ENCODE data around the gene RRP1B. TPM values are rescaled to one million over a fixed set of nuclear protein-coding genes. Genes with fewer than 3 reads are reported as not detected.

The RRP1B gene
- total RNA-seq, 2 donors from 2014 or later, result 34.5 to 76.3 TPM

DNA sequence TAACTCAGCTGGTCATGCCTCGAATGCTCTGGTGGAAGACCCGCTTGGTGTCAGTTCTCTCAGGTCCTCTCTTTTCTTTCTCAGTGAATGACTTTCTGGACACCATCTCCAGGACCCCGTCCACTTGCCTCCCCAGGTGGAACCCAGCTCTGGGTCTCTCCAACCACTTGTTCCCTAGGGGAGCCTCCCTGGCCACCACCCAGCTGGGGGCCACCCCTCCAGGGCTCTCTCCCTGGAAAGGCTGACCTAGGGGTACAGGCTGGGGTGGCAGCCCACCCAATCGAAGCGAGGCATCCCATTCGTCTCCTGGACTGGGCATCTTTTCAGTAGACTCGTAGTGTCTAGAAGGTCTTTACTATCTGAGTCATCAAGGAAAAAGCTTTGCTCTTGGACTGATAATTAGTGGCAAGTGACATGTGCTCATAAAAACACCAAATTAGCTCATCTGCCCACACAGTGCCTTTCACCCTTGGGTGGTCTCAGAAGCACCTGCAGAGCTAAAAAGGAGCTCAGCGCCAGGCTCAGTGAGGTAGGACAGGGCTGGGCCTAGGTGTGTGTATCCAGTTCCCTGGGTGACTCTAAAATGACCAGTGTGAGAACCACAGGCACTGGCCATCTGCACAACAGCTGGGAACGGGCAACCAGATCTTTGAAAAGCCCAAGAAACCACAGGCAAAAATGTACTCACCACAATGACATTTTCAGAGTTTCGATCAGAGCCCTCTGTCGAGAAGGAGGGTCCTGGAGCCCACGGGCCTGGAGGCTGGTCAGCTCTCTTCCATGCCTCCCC is 57.2 kb downstream of the RRP1B start:
- no peak overlapping the region for H3K27ac Mint-ChIP-seq
- no peak for ATAC-seq (replicated peaks)
- no peaks in the 10 kb centered on the region for H3K27me3 Mint-ChIP-seq
- H3K4me3 Mint-ChIP-seq, result no peak overlapping the region
- H3K4me1 Mint-ChIP-seq, result peaks cover under 1% of the 10 kb centered on the region
- H3K36me3 Mint-ChIP-seq (ENCODE audit: low read depth), result peaks cover 14% of the 10 kb centered on the region
- H3K9me3 Mint-ChIP-seq, result no peaks in the 10 kb centered on the region

DNA sequence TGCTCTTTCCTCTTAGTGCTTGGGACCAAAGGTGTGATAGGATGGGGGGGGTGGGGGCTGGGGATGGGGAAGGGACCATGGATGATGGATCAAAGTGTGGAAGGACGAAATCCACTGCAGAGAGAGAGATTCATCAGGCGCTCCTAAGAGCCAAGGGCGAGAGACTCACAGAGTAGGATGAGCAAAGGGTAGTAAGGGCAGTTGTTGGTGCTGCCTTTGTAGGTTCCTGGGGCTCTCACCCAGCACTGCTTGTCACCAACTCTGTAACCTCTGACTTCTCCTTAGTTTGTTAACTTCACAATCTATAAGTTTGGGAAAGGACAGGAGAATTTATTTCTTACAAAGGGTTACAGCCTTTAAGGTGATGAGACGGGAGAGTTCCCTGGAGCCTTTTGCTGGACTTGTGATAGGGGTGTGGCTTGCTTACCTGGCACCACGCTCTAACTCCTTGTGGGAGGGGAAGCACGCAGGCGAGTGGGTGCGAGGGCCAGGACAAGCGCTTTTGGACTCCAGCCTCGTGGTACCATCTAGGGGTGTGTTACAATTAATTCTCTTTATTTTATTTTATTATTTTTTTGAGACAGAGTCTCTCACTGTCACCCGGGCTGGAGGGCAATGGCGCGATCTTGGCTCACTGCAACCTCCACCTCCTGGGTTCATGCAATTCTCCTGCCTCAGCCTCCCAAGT is 58.0 kb downstream of the RRP1B start:
- ATAC-seq (replicated peaks), result no peak
- Mint-ChIP-seq H3K27me3 (no peaks in the 10 kb centered on the region), H3K27ac (no peak overlapping the region), H3K9me3 (no peaks in the 10 kb centered on the region), H3K36me3 (ENCODE audit: low read depth) (peaks cover 14% of the 10 kb centered on the region), H3K4me3 (peak overlapping the region; percentile 85), H3K4me1 (peaks cover 5% of the 10 kb centered on the region)

DNA sequence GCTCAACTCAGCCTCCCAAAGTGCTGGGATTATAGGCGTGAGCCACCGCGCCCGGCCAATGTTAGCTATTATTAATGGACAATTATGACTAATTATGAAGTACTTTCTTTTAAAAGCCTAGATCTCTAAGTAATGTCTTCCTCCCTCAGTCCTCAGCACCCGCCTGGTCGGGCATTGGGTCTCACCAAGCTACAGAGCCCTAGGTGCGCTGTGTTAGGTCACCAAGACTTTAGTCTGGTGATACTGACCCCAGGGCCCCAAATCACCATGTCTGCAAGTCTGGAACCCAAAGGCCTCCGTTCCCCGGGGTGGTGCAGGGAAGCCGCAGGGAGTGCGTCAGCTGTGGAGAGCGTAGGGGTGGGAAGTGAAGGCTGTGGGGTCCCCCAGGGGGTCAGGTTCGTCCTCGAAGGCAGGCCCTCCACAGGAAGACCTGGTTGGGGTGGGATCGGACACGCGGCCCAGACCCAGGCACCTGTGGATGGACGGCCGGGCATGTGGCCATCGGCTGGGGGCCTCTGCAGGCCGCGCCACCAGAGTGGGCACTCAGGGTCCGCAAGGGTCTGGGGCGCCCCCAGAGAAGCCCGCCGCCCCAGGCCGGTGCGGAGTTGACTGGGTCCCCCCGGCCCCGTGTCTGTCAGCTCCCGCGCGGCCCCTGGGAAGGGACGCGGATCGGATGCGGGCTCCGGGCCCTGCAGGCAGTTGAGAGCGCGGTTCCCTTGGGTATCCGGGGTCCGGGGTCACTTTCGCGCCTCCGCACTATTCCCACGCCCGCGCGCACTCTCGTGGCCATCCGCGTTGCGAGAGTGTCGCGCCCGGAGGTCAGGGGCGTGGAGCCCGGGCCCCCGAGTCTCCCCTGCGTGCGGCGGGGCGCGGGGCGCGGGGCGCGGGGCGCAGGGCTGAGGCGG is 58.9 kb downstream of the RRP1B start:
- no peak for ATAC-seq (replicated peaks)
- peak overlapping the region; percentile 72 for H3K27ac Mint-ChIP-seq
- H3K27me3 Mint-ChIP-seq, result no peaks in the 10 kb centered on the region
- H3K4me3 Mint-ChIP-seq, result peak overlapping the region; percentile 85
- H3K36me3 Mint-ChIP-seq (ENCODE audit: low read depth), result peaks cover 14% of the 10 kb centered on the region
- H3K9me3 Mint-ChIP-seq, result no peaks in the 10 kb centered on the region
- H3K4me1 Mint-ChIP-seq, result peaks cover 5% of the 10 kb centered on the region

DNA sequence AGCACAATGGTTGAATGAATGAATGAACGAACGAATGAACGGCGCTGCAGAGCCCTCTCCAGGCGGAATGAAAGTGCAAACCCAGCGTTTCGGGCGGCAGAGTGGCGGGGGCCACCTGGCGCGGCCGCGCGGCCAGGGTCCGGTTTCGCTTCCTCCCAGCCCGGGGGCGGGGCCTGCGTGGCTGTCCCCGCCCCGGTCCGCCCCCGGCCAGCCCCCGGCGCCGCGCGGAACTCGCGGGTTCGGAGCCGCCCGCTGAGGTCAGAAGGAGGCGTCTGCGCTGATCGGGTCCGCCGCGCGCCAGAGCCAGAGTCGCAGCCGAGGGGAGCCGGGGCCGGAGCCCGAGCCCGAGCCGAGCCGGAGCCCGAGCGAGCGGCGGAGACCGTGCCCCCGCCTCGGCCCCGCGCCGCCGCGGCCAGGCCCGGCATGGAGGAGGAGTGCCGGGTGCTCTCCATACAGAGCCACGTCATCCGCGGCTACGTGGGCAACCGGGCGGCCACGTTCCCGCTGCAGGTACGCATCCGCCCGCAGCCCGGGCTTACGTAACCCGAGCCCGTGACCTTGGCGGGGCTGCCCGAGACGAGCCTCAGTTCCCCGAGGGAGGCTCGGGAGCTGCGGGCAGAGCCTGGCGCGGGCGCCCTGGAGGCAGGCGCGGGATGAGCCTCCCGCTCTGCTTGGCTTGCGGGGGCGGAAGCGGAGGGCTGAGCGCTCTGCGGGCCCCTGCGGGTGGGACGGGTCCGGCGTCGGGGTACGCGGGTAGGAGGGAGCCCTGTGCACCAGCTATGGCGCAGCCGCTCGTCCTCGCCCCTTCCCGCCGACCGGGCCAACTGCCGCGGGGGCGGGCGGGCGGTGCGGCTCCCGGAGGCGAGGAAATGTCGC is 59.8 kb downstream of the RRP1B start, which contains the start of gene PDXK:
Gene PDXK (plus strand): TSS at position 258 of the 876 bp plus-strand sequence. CDS start 166 bp downstream, at position 424.
- Mint-ChIP-seq H3K27ac (peak within 1 kb of the TSS; percentile 80), H3K36me3 (ENCODE audit: low read depth) (peaks cover 14% of the 10 kb centered on the region), H3K9me3 (no peaks in the 10 kb centered on the region), H3K27me3 (no peaks in the 10 kb centered on the region), H3K4me1 (peaks cover 5% of the 10 kb centered on the region), H3K4me3 (peak within 1 kb of the TSS; percentile 85)
- peak; percentile 87 for ATAC-seq (replicated peaks)

DNA sequence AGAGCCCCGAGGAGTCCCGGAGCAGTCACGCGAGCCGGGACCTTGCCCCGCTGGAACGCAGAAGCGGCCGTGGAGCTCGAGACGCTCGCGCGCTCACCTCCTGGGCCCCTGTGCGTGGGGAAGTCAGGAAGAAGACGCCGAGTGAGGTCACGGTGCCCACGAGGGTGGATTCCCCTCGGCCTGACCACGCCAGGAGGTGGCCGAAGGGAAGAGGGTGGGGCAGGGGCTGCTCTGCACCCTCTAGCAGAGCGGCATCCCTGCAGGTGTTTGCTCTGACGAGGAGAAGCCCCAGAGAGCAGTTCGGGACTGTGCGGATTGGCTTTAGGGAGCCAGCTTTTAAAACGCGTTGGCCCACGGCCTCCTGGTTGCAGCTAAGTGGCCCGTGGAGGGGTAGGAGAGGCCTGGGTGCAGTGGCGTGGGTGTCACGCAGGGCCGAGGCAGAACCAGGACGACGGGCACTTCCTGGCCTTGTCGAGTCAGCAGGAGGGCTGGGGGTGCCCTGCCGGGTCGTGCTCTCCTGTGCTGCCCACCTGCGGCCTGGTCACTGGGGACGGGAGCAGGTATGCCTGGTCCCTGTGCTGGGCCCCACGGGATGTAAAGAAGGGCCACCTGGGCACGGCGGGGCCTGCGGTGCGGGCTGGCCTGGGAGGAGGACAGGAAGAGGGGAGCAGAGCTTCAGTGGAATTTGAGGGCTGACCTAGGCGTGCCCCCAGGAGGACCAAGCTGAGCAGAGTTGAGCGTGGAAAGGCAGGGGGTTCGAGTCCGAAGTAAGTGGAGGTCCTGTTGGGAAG is 60.6 kb downstream of the RRP1B start:
- H3K4me3 Mint-ChIP-seq, result peak overlapping the region; percentile 85
- no peaks in the 10 kb centered on the region for H3K9me3 Mint-ChIP-seq
- no peaks in the 10 kb centered on the region for H3K27me3 Mint-ChIP-seq
- peaks cover 17% of the 10 kb centered on the region for H3K36me3 Mint-ChIP-seq (ENCODE audit: low read depth)
- peak overlapping the region; percentile 80 for H3K27ac Mint-ChIP-seq
- ATAC-seq (replicated peaks), result peak; percentile 14
- H3K4me1 Mint-ChIP-seq, result peaks cover 5% of the 10 kb centered on the region

DNA sequence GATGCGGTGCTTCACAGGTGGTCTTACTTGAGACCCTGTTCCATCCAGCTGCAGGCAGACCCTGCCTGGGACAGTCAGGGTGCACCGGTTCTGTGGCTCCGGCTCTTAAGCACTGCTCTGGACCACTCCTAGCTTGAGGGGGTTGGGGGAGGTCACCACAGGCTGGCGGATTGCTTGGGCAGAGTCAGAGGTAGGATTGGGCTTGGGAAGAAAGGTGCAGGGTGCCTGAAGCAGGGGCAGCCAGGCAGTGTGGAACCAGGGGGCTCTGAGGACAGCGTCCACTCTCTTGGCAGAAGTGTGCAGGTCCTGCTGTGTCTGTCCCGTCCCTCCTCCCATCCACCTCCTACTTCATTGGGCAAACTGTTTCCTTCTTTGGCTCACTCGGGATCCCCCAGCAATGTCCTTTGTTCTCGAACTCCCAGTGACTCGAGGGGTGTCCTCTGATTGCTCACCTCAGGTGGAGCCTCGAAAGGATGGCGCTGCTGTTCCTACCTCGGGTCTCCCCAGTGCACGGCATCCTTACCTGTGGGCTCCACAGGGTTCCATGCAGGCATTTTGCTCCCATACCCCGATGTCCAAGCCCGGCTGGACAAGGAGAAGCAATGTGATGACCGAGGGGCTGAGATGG is 61.3 kb downstream of the RRP1B start:
- H3K27me3 Mint-ChIP-seq, result no peaks in the 10 kb centered on the region

DNA sequence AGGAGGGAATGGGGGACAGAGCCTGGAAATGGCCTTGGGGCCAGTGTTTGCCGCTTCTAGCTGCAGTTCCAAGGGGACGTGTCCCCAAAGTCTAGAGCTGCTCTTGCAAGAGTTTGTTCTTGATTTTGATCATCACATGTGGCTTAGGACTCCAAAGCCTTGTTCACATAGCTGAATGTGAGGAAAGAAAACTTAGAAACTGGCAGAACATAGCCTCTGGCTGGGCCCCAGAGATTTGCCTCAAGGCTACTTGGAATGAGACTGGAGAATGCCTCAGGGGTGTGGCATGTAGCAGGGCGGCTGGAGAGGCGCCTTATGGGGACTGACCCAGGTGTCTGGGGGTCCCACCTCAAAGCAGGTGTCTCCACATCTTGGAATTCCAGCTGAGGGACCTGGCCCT is 61.8 kb downstream of the RRP1B start:
- Mint-ChIP-seq H3K27ac (peak overlapping the region; percentile 80), H3K27me3 (no peaks in the 10 kb centered on the region), H3K36me3 (ENCODE audit: low read depth) (peaks cover 29% of the 10 kb centered on the region), H3K4me3 (peak overlapping the region; percentile 85), H3K9me3 (no peaks in the 10 kb centered on the region), H3K4me1 (peaks cover 5% of the 10 kb centered on the region)
- no peak for ATAC-seq (replicated peaks)

More for the DNA sequence above, 61.3 kb downstream of the RRP1B start:
- peak overlapping the region; percentile 85 for H3K4me3 Mint-ChIP-seq
- H3K27ac Mint-ChIP-seq, result peak overlapping the region; percentile 80
- no peaks in the 10 kb centered on the region for H3K9me3 Mint-ChIP-seq
- no peak for ATAC-seq (replicated peaks)
- peaks cover 5% of the 10 kb centered on the region for H3K4me1 Mint-ChIP-seq
- H3K36me3 Mint-ChIP-seq (ENCODE audit: low read depth), result peaks cover 24% of the 10 kb centered on the region

- ATAC-seq (replicated peaks), result no peak
- H3K4me1 Mint-ChIP-seq, result peaks cover 10% of the 10 kb centered on the region
- peaks cover 29% of the 10 kb centered on the region for H3K36me3 Mint-ChIP-seq (ENCODE audit: low read depth)
- no peaks in the 10 kb centered on the region for H3K27me3 Mint-ChIP-seq
- H3K9me3 Mint-ChIP-seq, result no peaks in the 10 kb centered on the region
- H3K4me3 Mint-ChIP-seq, result peak overlapping the region; percentile 85
- no peak overlapping the region for H3K27ac Mint-ChIP-seq
Measured at GRCh38 chr21:43721939-43722338, 62.6 kb downstream of the RRP1B start.

DNA sequence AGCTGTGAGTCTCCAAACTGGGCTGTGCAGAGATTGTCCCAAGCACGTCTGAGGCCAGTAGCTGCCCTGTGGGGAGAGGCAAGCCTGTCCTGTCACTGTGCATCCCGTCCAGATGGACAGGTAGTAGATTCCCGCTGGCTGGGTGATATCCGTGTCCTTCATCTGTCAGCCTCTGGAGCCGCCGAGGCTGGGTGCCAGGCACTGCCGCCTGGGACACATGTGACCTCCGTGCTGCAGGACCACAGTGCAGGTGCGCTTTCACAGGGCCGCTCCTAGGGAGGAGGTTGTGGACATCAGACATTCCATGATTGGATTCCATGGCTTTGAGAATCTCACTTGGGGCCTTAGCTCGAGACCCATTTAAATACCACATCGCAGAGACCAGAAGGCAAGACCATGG is 64.3 kb downstream of the RRP1B start:
- peaks cover 23% of the 10 kb centered on the region for H3K4me1 Mint-ChIP-seq
- peaks cover 29% of the 10 kb centered on the region for H3K36me3 Mint-ChIP-seq (ENCODE audit: low read depth)
- no peak overlapping the region for H3K4me3 Mint-ChIP-seq
- H3K27me3 Mint-ChIP-seq, result no peaks in the 10 kb centered on the region
- H3K9me3 Mint-ChIP-seq, result no peaks in the 10 kb centered on the region
- ATAC-seq (replicated peaks), result no peak
- H3K27ac Mint-ChIP-seq, result no peak overlapping the region

GRCh38 chr21:43726686-43727518 is 67.5 kb downstream of the RRP1B start:
- Mint-ChIP-seq H3K4me3 (peak overlapping the region; percentile 88), H3K36me3 (ENCODE audit: low read depth) (peaks cover 22% of the 10 kb centered on the region), H3K27ac (peak overlapping the region; percentile 17), H3K9me3 (no peaks in the 10 kb centered on the region), H3K4me1 (peaks cover 25% of the 10 kb centered on the region), H3K27me3 (no peaks in the 10 kb centered on the region)
- no peak for ATAC-seq (replicated peaks)

- Mint-ChIP-seq H3K27me3 (no peaks in the 10 kb centered on the region), H3K27ac (peak overlapping the region; percentile 86), H3K4me1 (peaks cover 24% of the 10 kb centered on the region), H3K4me3 (peak overlapping the region; percentile 88), H3K9me3 (no peaks in the 10 kb centered on the region), H3K36me3 (ENCODE audit: low read depth) (peaks cover 22% of the 10 kb centered on the region)
- no peak for ATAC-seq (replicated peaks)
Measured at GRCh38 chr21:43727519-43728153, 68.3 kb downstream of the RRP1B start.

DNA sequence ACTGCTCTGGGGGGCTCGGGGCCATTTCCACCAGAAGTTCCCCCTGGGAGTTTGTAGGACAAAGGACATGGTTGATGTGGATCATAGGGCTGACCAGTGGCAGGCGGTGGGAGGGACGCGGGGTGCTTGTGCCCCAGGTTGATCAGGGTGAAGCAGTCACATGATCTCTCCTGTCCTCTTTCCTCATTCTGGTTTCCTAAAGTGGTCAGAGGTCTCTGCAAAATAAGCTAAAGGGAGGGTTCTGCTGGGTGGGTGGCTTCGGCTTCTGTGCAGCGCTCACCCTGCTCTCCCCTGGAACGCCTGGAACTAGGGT is 68.8 kb downstream of the RRP1B start:
- Mint-ChIP-seq H3K4me1 (peaks cover 24% of the 10 kb centered on the region), H3K27me3 (no peaks in the 10 kb centered on the region), H3K36me3 (ENCODE audit: low read depth) (peaks cover 22% of the 10 kb centered on the region), H3K27ac (peak overlapping the region; percentile 86), H3K9me3 (no peaks in the 10 kb centered on the region), H3K4me3 (peak overlapping the region; percentile 88)
- ATAC-seq (replicated peaks), result no peak

All from activated T-helper 17 cell treated with anti-CD3 and anti-CD28 coated beads, Interleukin-2, amount 50 U/mL, for 72 hours (primary cell).